ENCODE results near the gene RASSF7.

RASSF7 gene

GRCh38 chr11:610146-610801, 49.5 kb downstream of the RASSF7 start:
- no peak for DNase-seq (ENCODE audit: low read depth)

- DNase-seq (ENCODE audit: low read depth) = no peak
These were observed 50.5 kb downstream of the RASSF7 start for GRCh38 chr11:611001-611996.

GRCh38 chr11:612201-612960, 51.6 kb downstream of the RASSF7 start:
- no peak for DNase-seq (ENCODE audit: low read depth)

- no peak for DNase-seq (ENCODE audit: low read depth)
These were observed 52.2 kb downstream of the RASSF7 start for GRCh38 chr11:612961-613300.

GRCh38 chr11:613369-613968, 52.7 kb downstream of the RASSF7 start:
- DNase-seq (ENCODE audit: low read depth) = peak; percentile 72

All from activated gamma-delta T cell treated with anti-CD3 and anti-CD28 coated beads, Interleukin-2, amount 50 U/mL, for 16 hours (primary cell).